HG02943 (cell line): ENCODE measurements around the gene ATP1A1.
A peak's percentile ranks its signal among the peaks of the same experiment; 100 is the strongest.

Source experiments
- ATAC-seq: cut with Tn5 transposase; IDR thresholded peaks from one replicate; pipeline ENCODE4 v1.9.1; 2021; ENCODE audit warnings: mild to moderate bottlenecking, low read depth, moderate library complexity; ENCODE audit not compliant: unreplicated experiment

The ATP1A1 gene

GRCh38 chr1:116372651-116373430 lies at the start of gene ATP1A1:
ATP1A1 (plus strand) TSS chr1:116373244; CDS start chr1:116373512, 268 bp downstream.
- ATAC-seq = peak; percentile 71

DNA sequence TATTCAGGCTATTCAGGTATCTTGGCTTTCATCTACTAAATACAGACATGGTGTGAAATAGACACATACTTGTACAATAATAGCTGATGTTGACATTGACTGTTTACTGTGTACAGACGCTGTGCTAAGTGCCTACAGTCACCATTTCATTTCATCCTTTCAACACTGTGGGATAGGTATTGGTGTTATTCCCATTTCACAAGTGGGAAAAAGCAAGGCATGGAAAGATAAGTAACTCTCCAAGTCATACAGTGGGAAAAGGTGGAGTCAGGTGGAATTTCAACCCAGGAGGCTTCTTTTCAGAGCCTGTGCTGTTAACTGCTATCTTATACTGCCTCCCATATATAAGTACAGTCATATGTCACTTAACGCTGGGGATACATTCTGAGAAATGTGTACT lies 49.6 kb upstream of the ATP1A1 start:
- no peak for ATAC-seq

DNA sequence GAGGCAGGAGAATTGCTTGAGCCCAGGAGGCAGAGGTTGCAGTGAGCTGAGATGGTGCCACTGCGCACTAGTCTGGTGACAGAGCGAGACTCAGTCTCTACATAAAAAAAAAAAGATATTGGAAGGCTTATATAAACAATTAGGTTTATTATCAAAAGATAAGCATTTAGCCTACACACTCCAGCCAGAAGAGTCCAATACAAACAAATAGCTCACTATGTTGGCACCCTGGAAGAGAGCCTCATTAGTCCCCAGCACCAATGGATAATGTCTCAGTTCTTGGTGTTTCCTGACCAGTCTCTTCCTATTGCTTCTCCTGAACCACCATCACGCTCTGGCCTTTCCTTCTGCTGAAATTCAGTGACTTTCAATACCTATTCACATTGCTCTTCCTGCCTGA lies 48.6 kb upstream of the ATP1A1 start:
- no peak for ATAC-seq

GRCh38 chr1:116325104-116325503 lies 47.9 kb upstream of the ATP1A1 start:
- ATAC-seq = no peak

DNA sequence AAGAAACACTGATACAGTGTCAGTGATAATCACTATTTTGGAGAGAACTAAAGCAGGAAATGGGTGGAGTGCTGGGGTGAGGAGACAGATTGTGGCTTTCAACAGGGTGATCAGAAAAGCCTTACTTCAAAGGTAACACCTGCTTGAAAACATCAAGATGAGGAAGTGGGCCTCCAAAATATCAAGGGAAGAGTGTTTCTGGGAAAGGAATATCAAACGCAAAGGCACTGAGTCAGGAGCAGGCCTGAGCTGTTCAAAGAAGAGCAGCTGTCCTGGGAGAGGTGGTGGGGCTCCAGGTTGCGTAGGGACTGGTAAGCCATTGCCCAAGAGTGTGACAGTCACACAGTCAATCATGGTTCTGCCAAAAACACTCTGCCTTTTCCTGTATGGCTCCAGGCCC lies 47.1 kb upstream of the ATP1A1 start:
- no peak for ATAC-seq

DNA sequence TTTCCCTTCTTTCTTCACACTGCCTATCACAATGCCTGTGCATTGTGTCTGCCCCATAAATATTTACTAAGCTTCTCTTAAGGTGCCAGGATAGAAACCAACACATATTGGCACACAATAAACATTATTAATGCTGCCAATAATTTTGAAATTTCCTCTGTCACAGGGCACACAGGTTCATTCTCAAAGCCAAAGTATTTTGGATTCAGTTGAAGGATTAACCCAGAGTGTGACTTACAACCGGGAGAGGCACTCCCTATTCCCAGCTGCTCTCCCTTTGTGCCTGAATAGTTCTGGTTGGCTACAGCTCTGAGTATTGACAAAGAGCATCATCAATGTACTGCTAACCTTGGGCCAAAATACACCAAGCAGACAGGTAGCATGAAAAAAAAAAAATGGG lies 46.6 kb upstream of the ATP1A1 start:
- no peak for ATAC-seq

DNA sequence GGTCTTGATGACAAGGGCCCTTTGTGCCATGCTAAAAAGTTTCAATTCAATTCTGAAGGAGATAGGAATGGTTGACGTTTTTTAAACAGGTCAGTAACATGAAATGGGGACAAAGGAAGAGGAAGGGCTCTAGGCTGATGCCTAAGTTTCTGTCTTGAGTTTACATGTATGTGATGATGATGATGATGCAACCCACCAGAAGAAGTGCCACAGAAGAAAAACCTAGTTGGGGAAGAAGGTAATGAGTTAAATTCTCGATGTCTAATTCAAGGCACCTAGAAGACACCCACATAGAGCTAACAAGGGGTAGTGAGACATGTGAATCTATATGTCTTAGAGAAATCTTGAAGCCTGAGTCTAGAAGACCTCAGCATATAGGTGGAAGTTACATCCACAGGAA lies 44.4 kb upstream of the ATP1A1 start:
- ATAC-seq = no peak

DNA sequence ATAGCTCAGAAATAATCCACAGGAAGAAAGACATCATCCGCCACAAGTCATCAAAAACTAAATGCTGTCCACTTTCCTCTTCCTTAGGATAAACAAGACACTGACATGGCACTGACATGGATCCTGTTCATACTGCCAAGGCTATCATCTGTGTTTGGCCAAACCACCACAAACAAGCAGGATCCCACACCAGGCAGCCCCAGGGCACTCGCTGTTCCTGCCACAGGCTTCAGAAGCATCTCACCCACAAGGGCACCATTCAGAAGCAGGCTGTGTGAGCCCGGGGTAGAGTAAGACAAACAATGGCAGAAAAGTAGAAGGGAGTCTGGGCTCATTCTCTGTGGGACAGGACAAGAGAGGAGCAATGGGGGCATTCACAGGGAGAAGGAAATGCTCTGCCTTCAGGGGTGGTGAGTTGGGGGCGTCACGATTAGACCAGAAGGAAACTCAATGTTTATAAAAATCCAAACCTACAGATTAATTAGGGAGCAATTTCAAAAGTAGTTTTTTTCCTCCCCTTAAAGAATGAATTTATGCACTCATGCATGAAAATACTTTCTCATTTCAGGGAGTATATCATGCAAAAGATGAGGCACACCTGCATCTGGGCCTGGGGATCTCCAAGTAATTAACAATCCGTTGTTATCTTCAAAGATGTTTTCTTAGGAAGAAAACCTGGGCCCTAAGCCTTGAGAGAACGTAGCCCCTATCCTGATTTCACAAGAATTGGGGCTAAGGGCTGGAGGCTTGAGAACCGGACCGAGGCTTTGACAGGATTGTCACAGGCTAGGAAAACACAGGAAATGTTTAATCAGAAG lies 43.3 kb upstream of the ATP1A1 start:
- ATAC-seq = no peak

DNA sequence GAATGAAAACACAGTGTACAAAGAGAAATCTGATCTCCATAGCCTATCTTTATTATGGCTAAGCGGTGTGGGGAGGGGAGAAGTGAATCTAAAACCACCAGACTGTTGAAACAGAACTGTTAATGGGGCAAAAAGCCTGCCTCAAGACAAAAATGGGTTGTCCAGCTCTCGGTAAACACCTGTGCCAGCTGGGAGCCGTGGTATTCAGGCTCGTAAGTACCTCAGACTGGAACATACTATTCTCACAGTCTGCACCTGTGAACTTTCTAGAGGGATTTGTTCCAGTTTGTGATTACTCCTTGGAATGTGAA lies 42.7 kb upstream of the ATP1A1 start:
- ATAC-seq = no peak

DNA sequence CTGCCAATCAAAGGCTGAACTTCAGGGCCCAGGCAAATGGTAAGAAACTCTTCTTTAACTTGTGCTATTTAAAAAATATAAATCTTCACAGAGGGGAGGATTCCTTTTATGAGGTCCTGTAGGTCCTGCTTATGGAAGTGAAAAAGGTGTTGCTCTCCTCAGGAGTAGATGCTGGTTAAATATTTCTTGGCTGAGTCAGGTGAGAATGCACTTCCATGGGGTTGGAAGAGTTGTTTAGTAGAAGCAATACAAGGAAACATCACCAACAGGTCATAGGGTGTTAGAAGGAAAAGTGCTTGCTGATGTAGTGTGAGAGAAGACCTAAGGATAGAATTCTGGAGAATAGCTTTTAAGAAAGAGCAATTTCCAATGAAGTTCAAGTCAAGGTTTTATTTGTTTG lies 42.2 kb upstream of the ATP1A1 start:
- ATAC-seq = no peak

DNA sequence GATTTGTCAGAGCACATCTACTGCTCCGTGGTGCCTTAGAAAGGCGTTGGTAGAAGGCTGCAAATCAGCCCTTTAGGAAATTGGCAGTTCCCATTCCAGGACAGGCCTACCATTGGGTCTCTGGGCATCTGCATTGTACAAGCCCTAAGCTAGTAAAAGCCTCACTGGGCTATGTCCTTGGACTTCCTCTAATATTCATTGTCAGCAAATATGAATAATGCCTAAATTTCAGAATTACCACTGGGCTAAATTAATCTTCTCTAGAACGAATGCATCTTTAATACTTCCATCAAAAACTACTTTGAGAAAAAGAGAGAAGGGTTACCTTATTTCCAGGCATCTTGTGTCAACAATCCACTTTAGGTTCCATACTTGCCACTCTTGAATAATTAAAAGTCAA lies 41.5 kb upstream of the ATP1A1 start:
- ATAC-seq = no peak

DNA sequence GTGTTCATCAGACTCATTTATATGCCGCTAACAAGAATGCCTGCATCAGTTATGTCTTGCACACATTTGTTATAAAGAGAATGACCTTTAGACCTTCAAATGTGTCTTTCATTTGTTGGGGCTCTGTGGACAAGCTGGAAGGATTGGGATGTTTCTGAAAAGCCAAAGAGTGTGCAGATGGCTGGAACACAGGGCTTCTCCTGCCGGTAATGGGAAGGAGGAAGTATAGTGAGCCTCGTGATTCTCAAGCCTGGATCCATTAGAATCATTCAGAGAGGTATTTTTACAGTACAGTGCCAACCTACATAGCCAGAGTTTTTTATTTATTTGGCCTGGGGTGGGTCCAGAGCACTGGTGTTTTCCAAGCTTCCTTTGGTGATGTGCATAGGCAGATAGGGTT lies 40.6 kb upstream of the ATP1A1 start:
- ATAC-seq = no peak

DNA sequence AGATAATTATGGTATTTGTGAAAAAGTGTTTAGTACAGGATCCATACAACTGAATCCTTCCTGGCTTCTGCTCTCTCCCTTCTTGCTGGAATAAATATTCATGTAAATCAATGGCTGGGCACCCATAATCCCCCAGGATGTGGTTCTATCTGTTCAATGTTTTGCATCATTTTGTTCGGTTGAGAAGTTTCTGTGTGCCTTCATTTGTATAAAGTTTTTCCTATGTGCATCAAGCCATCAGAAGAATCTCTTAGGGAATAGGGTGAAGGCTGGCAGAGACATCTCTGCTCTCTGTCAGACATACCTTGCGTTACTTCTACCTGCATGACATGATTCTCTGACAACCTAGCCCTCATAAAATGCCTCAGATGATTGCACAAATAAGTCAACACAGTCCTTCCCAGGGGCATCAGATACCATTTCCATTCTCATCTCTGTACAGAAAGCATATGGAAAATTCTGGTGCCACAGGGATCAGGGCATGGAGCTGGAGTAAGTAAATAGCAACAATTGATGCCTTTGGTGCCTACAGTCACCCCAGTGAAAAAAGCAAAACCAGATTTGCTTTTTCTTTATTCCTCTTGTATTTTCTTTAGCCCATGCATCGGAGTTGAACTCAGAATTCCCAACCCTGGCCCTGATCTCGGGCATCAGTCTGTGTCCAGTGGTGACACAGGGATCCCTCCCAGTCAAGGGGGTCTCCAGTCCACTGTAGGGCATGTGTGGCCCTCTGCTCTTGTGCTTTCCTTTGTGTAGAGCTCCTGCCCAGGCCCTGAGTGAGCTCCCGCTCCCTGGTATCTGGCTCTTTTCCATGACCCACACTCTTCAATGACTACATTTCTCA lies 39.7 kb upstream of the ATP1A1 start:
- ATAC-seq = no peak

- ATAC-seq = no peak
Observed at GRCh38 chr1:116334015-116334547, 39.0 kb upstream of the ATP1A1 start.

- ATAC-seq = no peak
Observed at GRCh38 chr1:116334868-116335635, 38.0 kb upstream of the ATP1A1 start.

DNA sequence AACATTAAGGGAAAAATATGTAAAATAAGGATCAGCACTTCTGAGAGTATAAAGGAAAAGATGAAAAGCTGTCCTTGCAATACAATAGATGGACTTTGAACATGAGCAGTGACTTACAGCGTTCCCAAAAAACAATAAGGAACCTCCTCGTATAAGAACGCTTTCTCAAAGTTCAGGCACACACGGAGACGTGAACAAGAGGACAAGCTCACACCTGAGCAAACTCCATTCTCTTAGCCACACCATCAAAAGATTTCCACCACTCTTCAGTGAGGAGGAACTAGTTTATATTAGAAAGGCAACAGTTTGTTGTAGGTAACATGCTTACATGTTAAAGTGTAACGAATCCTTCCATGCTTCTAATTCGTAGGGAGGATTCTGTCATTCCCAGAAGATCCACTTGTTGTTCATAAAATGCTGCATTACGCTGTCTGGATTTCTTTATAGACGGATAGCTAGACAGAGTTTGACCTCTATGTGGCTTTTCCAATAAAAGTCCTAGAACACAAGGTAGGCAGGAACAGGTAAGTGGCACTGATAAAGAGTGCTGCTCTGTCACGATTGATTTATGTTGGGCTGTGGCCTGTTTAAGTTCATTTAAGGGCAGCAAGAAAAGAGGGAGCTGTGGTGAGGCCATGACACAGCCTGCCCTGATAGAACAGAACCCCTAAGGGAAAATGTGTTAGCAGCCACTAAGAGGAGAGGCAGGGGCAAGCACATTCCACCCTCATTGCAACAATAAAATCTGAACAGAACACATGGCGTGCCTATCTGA lies 37.0 kb upstream of the ATP1A1 start:
- ATAC-seq = no peak

DNA sequence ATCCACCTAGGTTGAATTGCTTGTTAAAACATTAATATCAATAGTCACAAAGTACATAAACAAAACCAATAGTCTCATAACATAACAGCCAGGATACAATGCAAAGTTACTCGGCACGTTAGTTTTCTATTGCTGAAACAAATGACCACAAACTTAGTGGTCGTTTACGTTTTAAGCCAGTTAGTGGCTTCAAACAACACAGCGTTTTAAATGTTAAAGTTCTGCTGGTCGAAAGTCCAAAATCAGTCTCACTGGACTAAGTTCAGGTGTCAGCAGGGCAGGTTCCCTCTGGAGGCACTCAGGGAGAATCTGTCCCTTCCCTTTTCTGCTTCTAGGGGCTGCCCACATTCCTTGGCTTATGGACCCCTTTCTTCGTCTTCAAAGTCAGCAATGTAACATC lies 35.6 kb upstream of the ATP1A1 start:
- ATAC-seq = no peak

DNA sequence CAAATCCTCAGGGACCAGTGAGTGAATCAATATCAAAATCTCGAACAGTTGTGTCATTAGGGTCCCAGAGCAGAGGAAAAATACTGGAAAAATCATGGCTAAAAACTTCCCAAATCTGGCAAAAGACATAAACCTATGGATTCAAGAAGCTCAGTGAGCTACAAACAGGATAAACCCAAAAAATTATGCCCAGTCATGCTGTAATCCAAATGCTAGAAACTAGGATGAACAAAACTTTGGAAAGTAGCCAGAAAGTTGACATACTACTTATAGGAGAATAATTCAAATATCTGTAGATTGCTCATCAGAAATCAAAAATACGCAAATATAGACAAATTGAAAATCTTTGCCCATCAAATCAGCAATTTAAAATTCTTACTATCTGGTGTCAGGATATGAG lies 34.6 kb upstream of the ATP1A1 start:
- no peak for ATAC-seq

- ATAC-seq = no peak
Observed at GRCh38 chr1:116340506-116341231, 32.4 kb upstream of the ATP1A1 start.
